GM21367 (cell line): Measurements from ENCODE around the gene TOMM34.

Source experiments
- ATAC-seq: cut with Tn5 transposase; IDR thresholded peaks from one replicate; pipeline ENCODE4 v1.9.1; 2021; ENCODE audit not compliant: unreplicated experiment

TOMM34 gene

GRCh38 chr20:44963325-44964215 is 3.4 kb upstream of the TOMM34 start:
- no peak for ATAC-seq

DNA sequence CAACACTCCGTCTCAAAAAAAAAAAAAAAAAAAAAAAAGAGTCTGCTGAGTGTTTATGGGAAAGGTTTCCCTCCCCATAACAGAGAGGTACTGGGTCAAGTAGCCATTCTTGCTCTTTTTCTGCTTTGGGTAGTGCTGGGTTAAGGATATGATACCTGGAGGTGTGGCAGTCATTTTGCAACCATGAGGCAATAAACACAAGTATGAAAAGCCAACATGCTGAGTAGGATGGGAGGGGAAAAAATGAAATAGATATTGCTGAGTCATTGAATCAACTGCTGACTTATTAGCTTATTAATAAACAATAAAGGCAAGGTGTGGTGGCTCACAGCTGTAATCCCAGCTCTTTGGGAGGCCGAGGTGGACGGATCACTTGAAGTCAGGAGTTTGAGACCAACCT is 2.3 kb upstream of the TOMM34 start:
- ATAC-seq = no peak

DNA sequence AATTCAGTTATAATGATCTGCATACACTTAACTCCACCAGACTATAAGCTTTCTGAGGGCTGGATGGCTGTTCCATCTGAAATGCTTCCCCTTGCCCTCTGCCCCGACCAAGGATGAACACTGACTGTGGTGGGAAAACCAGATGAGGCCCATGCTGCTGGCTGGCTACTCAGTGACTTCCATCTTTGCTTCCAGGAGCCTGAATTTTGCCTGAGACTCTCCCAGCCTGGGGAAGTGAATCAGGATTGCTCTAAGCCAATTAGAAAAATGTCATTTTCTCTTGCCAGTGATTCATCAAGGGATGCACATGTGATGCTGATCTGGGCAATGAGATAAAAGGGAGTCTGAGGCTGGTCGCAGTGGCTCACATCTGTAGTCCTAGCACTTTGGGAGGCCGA is 1.7 kb upstream of the TOMM34 start:
- no peak for ATAC-seq

GRCh38 chr20:44961011-44961869 is 1.0 kb upstream of the TOMM34 start:
- no peak for ATAC-seq

DNA sequence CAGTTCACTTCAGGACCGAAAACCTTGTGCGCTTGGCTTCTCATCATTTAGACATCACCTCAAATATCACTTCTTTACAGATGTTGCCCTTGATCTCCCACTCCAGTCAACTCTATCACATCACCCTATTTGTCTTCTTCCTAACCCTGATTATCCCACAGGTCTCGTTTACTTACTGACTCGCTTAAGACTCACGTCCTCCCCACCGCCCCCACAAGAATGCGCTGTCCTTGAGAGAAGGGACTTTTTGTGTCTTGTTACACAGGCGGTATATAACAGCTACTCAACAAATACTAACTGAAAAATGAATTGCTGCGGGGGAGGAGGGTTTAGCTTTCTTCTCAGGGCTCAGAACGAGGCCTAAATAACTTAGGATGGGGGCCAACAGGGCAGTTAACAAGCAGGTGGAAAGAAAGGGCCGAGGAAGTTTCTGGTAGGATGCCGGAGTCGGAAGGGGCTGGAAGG is 527 bp downstream of the TOMM34 start:
- ATAC-seq = no peak

- ATAC-seq = no peak
These were observed 1.0 kb downstream of the TOMM34 start for GRCh38 chr20:44959082-44959637.

DNA sequence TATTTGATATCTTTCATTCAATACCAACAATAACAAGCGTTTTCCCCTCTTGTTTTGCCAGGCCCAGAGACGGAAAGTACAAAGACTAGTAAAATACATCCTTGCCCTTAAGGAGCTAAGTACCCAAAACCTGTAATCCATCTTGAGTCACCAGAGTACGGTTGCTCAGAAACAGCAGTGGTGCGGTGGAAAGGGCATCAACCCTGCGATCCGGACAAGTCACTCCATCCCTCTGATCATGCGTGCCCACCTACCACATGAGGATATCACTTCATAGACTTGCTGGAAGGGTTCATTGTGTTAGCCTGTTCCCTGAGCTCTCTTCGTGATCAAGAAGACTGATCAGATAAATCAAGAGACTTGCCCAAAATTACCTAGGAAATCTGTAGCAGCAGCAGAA is 1.9 kb downstream of the TOMM34 start:
- ATAC-seq = no peak

DNA sequence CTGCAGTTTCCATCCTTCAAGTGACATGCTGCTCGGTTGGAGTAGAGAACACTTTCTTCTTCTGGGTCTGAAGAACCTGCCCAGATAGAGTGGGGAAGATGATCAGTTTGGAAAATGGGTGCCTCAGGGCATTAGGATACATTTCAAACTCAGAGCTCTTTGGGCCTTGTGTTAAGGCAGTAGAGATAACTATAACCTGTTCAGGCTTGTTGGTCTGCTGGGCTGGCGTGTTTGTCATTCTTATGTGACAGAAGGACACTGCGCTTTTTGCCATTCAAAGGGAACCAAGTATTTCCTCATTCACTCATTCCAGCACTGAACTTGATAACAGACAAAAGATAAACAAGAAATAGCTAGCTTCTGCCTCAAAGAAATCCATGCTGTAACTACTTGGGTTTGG is 3.8 kb downstream of the TOMM34 start:
- no peak for ATAC-seq

- ATAC-seq = no peak
These were observed 4.9 kb downstream of the TOMM34 start for GRCh38 chr20:44955270-44955669.

GRCh38 chr20:44954211-44954610 is 6.0 kb downstream of the TOMM34 start:
- no peak for ATAC-seq

DNA sequence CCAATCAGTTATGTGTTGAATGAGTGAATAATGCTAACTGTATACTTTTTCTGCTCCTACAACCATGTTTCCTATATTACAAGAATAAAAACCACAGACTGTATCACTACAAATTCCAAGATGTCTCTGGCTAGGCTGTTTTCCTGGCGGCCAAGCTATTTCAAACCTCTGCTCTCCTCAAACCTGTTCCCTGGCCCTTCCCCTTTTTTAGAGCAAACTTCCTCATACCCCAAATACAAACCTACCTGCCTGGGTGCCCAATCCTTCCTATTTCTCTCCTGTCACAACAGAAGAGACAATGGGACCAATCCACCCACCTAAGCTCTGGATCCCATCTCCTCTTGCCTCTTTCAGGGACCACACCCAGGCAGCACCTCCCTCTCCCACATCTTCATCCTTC is 7.5 kb downstream of the TOMM34 start:
- ATAC-seq = no peak

- no peak for ATAC-seq
These were observed 9.8 kb downstream of the TOMM34 start for GRCh38 chr20:44950368-44950767.

- ATAC-seq = no peak
These were observed 11.7 kb downstream of the TOMM34 start for GRCh38 chr20:44948513-44948912.

- no peak for ATAC-seq
These were observed 12.1 kb downstream of the TOMM34 start for GRCh38 chr20:44948107-44948506.

DNA sequence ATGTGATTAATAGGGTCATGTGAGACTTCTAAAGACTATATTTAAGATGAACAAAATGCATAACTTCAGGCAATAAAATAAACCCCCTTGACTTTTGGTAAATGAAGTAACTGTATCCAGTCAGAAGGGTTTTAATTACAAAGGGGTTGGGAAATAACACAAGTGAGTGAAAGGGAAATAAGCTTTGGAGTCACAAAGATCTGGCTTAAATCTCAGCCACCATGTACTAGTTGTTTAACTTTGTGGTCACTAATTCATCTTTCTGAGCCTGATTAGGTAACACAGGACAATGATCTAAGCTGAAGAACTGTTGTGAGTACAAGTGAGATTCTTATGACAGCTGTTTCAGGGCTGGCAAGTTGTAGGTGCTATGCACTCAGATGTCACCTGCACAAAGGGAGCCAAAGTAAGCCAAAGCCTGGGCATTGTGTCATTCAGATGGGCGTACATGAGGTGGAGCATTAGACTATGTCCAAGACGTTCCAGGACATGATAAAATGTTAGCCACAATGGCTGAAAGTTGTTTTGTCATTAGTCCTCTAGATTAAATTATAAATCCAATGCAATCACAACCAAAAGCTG is 13.8 kb downstream of the TOMM34 start:
- ATAC-seq = no peak

GRCh38 chr20:44945261-44945660 is 14.9 kb downstream of the TOMM34 start:
- ATAC-seq = no peak

GRCh38 chr20:44943828-44944227 is 16.4 kb downstream of the TOMM34 start:
- ATAC-seq = no peak

DNA sequence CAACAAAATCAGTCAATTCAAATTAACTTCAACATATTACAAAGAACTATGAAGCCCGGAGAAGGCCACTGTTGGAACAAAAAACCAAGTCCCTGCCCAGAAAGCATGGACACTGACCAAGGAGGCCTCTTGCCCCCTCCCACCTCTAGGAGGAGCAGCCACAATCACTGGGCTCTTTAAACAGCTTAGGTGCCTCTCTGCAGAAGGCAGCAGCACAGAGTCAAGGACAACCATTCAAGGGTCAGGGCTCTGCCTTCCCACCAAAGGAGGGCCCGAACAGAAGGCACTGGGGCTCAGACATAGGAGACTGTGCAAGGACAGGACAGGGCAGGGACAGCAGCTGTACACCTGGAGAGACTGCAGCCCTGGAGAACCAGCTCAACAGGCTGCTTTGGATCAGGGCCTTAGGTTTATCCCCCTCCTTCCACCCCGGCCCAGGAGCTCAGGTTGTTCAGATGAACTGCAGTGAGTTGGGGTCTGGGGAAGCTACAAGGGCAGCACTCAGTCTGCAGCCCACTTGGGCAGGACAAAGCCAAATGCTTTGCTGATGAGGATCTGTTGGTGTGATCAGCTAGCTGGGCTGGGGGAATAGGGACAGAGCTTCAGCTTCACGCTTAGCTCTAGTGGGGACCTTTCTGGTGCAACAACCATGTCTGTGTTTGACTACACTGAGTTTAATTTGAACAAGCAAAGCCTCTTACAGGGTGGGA is 17.8 kb downstream of the TOMM34 start:
- ATAC-seq = no peak

DNA sequence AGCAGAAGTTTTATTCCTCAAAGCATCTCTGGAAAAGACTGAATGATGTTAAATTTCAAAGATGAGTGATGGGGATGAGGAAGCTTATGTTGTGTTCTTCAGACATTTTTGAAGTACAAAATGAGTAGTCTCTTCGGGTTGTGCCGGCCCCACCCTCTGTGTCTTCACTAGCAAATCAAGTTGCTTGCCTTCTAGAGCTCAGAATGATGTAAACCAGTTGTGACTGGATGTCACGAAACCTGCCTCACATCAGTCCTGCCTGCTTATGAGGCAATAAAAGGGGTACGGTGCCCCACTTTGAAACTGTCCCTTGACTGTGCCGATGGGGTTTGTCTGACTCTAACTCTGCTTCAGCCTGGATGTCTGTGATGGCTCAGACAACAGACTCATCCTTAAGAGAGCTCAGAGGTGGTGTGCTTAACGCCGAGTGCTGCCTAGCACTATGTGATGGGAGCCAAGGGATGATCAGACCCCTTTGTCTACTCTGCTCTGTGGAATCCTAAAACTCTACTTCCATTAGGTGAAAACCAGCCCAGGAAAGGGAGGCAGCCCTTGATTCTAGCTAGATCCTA is 19.0 kb downstream of the TOMM34 start:
- ATAC-seq = no peak

DNA sequence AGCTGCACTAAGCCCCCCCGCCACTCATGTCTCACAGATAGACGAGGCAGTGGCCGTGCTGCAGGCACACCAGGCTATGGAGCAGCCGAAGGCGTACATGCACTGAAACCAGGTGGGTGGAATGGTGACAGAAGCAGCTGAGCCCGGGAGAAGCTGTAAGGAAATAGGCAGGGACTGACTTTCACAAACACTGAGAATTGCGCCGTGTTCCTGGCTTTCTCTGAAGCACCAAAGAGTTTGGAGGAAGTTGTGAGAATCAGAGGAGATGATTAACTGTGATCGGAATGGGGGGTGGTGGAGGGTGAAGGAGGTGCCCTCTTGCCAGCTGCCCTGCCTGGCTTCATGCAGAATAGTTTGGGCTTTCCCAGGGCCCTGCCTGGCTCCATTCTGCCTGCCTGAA is 21.6 kb downstream of the TOMM34 start:
- no peak for ATAC-seq
